Large intestine (tissue), 3 donors: Measurements from ENCODE around the gene MYLIP. TPM values are rescaled to one million over a fixed set of nuclear protein-coding genes. Genes with fewer than 3 reads are reported as not detected.

Source experiments
- DNase-seq, 2 donors: peaks; one replicate each; pipeline versions ENCODE4 v3.0.0 to v3.0.0-alpha.2; 2013
- H3K27ac ChIP-seq: one replicate; pipeline ENCODE4 v1.5.1; 2013; ENCODE audit warnings: low read length
- H3K27me3 ChIP-seq: 2 replicates; pipeline ENCODE4 v1.6.1; 2013; ENCODE audit warnings: low read length; ENCODE audit not compliant: control insufficient read depth, insufficient read depth
- H3K36me3 ChIP-seq: 2 replicates; pipeline ENCODE4 v1.6.1; 2013; ENCODE audit warnings: low read length; ENCODE audit not compliant: control insufficient read depth, insufficient read depth
- H3K4me1 ChIP-seq: one replicate; pipeline ENCODE4 v1.6.1; 2013; ENCODE audit warnings: low read length; ENCODE audit not compliant: control insufficient read depth, insufficient read depth
- H3K4me3 ChIP-seq: one replicate; pipeline ENCODE4 v1.5.1; 2013; ENCODE audit warnings: low read length
- H3K9me3 ChIP-seq: one replicate; pipeline ENCODE4 v1.6.1; 2013; ENCODE audit warnings: mild to moderate bottlenecking, low read depth, low read length, moderate library complexity; ENCODE audit not compliant: control insufficient read depth
- WGBS: methylation state at CpG from one replicate; pipeline ENCODE4 v1.1.5; 2013; ENCODE audit warnings: low lambda C conversion rate; ENCODE audit not compliant: insufficient coverage; 5-methylcytosine and 5-hydroxymethylcytosine counted together
- polyA plus RNA-seq: library from polyadenylated mRNA; unstranded; fragments of 120-200 nt; gene quantifications from one replicate; pipeline ENCODE4 v1.2.1, GENCODE V29; 2013

The MYLIP gene
- polyA plus RNA-seq, 1 donor, result 41.1 TPM

DNA sequence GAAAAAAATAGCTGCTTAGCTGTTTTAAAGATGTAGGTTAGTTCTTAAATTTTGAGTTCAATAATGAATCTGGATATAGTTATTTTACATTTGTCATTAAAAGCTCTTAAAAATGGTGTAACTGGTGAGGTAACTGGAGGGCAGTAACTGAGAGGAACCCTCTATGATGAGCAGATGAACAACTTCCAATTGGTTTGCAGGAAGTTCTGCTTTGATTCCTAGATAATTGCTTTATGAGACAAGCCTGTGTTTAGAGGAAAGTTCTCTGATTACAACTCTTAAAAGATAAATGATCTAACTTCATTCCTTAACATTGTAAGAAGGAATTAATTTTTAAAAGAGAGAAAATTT lies 8.5 kb downstream of the MYLIP start:
- no peak overlapping the region for H3K4me3 ChIP-seq
- no peak for DNase-seq
- H3K4me1 ChIP-seq, result peaks cover 22% of the 10 kb centered on the region
- H3K27me3 ChIP-seq, result no peaks in the 10 kb centered on the region
- H3K36me3 ChIP-seq, result peaks cover 26% of the 10 kb centered on the region
- H3K9me3 ChIP-seq, result no peaks in the 10 kb centered on the region
- no peak overlapping the region for H3K27ac ChIP-seq

DNA sequence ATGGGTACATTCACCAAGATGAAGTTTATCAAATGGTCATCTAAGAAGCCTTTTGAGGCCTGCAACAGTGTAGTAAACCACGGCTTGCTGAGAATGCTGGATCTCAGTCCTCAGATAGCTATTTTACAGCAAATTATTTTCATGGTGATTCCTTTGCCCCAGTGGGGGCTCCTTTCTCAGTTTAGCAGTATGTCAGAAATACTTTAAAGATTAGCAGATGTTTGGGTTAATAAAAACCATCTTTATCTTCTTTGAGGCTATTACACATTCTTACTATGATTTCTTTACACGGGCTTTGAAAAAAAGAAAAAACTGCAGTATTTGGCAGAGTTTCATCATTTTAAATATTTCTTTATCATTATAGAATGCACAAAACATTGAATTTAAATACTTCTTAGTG lies 10.7 kb downstream of the MYLIP start:
- Histone ChIP-seq H3K4me1 (peaks cover 8% of the 10 kb centered on the region), H3K9me3 (no peaks in the 10 kb centered on the region), H3K36me3 (peaks cover 40% of the 10 kb centered on the region), H3K27ac (no peak overlapping the region), H3K27me3 (no peaks in the 10 kb centered on the region), H3K4me3 (no peak overlapping the region)
- DNase-seq, result no peak
- WGBS, result no CpG with 5 or more reads among the region's 2 CpGs

DNA sequence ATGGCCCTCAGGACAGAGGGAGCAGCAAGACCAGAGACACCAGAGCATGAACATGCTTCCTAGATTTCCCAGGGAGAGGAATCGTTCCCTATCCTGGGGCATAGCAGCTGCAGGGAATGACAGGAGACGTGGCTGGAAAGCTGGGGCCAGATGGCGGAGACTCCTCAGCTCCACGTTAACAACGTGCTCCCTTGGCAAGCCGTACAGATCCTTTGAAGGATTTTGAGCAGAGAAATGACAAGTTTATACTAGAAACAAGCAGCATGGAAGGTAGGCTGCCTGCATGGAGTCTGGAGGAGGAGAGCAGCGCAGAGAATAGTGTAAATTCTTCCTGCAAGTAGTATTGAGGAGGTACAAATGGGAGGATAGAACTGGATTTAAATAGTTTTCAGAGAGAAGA lies 11.7 kb downstream of the MYLIP start:
- no peak for DNase-seq
- H3K9me3 ChIP-seq, result no peaks in the 10 kb centered on the region
- no peak overlapping the region for H3K27ac ChIP-seq
- H3K4me1 ChIP-seq, result no peaks in the 10 kb centered on the region
- 100% methylated on average over 1 of the region's 7 CpGs for WGBS
- no peak overlapping the region for H3K4me3 ChIP-seq
- H3K27me3 ChIP-seq, result no peaks in the 10 kb centered on the region
- peaks cover 50% of the 10 kb centered on the region for H3K36me3 ChIP-seq

DNA sequence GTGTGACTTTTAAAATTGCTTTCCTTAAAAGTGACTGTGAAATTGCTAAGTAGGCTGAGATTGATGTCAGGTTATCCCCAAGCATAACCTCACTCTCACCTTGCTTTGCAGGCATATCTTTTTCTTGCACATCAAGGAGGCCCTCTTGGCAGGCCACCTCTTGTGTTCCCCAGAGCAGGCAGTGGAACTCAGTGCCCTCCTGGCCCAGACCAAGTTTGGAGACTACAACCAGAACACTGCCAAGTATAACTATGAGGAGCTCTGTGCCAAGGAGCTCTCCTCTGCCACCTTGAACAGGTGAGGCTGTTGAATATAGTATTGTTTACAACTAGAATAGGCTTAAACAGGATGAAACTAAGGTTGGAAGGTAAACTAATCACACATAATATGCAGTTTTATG lies 12.6 kb downstream of the MYLIP start:
- Histone ChIP-seq H3K4me1 (no peaks in the 10 kb centered on the region), H3K36me3 (peaks cover 59% of the 10 kb centered on the region), H3K9me3 (no peaks in the 10 kb centered on the region), H3K27me3 (no peaks in the 10 kb centered on the region), H3K4me3 (no peak overlapping the region), H3K27ac (no peak overlapping the region)
- DNase-seq, result no peak

DNA sequence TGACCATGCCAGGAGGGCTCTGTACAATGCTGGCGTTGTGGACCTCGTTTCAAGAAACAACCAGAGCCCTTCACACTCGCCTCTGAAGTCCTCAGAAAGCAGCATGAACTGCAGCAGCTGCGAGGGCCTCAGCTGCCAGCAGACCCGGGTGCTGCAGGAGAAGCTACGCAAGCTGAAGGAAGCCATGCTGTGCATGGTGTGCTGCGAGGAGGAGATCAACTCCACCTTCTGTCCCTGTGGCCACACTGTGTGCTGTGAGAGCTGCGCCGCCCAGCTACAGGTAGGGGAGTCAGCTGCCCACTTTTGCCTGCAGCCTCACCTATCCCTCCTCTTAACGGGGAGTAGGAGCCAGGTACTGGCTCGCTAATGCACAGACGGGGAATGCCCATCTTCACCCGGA lies 16.2 kb downstream of the MYLIP start:
- no peaks in the 10 kb centered on the region for H3K27me3 ChIP-seq
- no peak for DNase-seq
- WGBS, result no CpG with 5 or more reads among the region's 13 CpGs
- no peak overlapping the region for H3K4me3 ChIP-seq
- H3K36me3 ChIP-seq, result peaks cover 79% of the 10 kb centered on the region
- no peak overlapping the region for H3K27ac ChIP-seq
- no peaks in the 10 kb centered on the region for H3K9me3 ChIP-seq
- H3K4me1 ChIP-seq, result peaks cover 5% of the 10 kb centered on the region

DNA sequence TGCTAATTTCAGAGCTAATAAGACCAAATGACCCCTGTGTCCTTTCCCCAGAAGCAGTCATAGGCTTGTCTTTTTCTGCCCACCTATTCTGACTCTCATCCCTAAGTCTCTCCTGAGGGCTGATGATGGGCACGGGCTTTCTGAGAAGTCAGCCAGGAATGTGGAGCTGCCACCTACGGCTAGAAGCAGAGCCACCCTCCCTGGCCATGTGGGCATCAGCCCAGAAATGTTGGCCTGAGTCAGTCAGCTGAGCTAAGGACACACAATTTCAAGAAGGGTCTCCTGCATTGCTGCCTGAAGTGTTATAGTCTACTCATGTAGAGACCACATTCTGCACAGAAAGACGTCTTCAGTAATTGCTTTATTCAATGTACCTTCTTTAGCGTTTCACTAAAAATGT lies 17.1 kb downstream of the MYLIP start:
- Histone ChIP-seq H3K27me3 (no peaks in the 10 kb centered on the region), H3K9me3 (no peaks in the 10 kb centered on the region), H3K4me3 (no peak overlapping the region), H3K36me3 (peaks cover 80% of the 10 kb centered on the region), H3K27ac (no peak overlapping the region), H3K4me1 (peaks cover 5% of the 10 kb centered on the region)
- whole genome bisulfite sequencing, result 80% methylated on average over 1 of the region's 4 CpGs
- no peak for DNase-seq

DNA sequence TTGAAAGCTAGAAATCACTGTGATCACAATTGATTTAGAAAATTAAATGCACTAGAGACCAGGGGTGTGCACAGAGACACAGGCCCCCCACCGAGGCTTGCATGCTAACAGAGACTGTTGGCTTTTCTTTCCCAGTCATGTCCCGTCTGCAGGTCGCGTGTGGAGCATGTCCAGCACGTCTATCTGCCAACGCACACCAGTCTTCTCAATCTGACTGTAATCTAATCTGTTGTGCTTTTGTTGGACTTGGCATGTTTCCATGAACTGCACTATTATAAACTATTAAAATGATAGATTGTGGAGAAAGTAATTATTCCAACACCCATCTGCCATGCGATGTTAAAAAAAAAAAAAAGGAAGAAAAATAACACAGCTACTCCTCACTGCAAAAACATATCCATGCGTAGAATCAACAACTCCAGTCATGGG lies 17.7 kb downstream of the MYLIP start:
- H3K4me3 ChIP-seq, result no peak overlapping the region
- DNase-seq, result no peak

DNA sequence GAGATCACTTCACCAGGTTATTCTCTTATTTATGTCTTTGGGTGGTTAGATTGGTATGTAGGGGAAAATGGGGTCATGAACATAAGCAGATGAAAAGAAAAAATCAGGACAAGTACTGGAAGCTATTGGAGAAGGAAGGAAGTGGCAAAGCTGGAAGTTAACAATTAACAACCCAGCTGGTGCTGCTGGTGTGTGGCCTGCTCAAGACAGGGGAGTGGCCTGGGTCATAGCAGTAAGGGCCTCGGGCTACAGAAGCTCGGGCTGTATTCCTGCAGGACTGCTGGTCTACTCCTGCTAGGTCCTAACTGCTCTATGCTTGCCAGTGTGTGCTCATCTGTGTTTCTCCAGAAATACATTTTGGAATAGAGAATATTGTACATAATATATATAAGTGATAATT lies 19.6 kb downstream of the MYLIP start:
- Histone ChIP-seq H3K27ac (no peak overlapping the region), H3K4me3 (no peak overlapping the region), H3K27me3 (no peaks in the 10 kb centered on the region), H3K36me3 (peaks cover 72% of the 10 kb centered on the region), H3K9me3 (no peaks in the 10 kb centered on the region), H3K4me1 (peaks cover 5% of the 10 kb centered on the region)
- no CpG with 5 or more reads among the region's 2 CpGs for WGBS
- DNase-seq, result peak; percentile 81 to 85

More for the DNA sequence above, 17.7 kb downstream of the MYLIP start:
- Histone ChIP-seq H3K36me3 (peaks cover 81% of the 10 kb centered on the region), H3K27ac (no peak overlapping the region), H3K9me3 (no peaks in the 10 kb centered on the region), H3K4me1 (peaks cover 5% of the 10 kb centered on the region), H3K27me3 (no peaks in the 10 kb centered on the region)
- 83% methylated on average over 1 of the region's 8 CpGs for WGBS

DNA sequence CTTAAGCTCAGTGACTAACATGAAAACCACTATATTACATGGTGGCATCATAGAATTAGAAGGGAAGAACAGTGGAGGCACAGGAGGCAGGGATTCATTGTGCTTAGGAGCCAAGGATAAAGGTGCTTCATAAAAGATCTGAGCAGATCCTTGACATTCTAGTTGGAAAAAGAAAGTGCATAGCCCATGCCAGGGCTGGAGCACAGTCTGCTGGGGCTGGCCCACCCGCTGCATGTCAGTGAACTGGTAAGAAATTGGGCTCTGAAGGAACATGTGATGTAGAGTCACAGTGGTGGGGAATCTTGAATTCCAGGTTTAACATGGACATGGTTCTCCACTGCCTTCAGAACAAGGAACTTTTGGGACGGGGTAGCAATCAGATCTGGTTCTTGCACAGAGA lies 20.4 kb downstream of the MYLIP start:
- Histone ChIP-seq H3K9me3 (no peaks in the 10 kb centered on the region), H3K4me3 (no peak overlapping the region), H3K36me3 (peaks cover 67% of the 10 kb centered on the region), H3K27ac (no peak overlapping the region), H3K27me3 (no peaks in the 10 kb centered on the region), H3K4me1 (peaks cover 5% of the 10 kb centered on the region)
- DNase-seq, result no peak
- no CpG with 5 or more reads among the region's 2 CpGs for WGBS

DNA sequence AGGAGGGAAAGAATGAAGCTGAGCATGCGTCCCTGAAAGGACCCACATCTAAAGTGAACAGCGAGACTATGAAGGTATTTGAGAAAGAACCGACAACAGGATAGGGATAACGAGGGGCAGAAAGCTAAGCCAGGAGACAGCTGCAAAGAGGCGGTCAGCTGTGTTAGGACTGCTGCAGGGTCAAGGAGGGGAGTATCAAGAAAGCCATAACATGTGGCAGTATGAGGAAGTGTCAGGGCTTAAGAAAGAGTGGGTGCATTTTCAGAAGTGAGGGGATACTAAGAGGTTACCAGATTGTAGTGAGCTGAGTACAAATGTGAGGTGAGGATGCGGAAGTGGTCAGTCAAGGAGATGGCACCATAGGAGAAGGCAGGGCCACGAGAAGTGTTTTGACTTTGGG lies 21.2 kb downstream of the MYLIP start:
- WGBS, result no CpG with 5 or more reads among the region's 7 CpGs
- Histone ChIP-seq H3K36me3 (peaks cover 66% of the 10 kb centered on the region), H3K4me3 (no peak overlapping the region)

DNA sequence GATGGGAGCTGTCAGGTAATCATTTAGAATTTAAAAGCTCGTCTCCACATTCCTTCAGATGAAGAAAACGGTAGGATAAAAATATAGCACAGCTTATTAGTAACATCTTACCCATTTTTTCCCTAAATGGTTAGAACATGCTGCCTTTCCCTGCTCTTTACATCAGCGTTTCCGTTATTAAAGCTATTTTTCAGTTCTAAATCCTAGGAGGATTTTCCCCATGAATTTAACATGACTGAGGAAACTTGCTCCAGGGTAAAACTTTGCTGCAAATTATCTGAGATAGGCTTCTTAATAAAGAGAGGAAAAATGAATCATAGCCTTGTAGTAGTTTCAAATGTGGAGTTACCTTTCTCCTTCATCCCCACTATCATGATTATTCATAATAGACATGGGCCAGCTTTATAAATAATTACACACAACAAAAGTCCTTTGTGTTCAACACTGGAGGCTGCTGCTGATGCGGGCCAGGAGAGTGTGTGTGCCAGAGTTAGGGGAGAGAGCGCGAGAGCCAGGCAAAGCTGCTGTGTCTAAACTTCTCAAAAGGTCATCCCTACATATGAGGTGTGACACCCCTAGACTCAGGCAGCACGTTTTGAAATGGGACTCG lies 24.4 kb downstream of the MYLIP start:
- Histone ChIP-seq H3K4me3 (no peak overlapping the region), H3K36me3 (peaks cover 45% of the 10 kb centered on the region), H3K9me3 (peaks cover 6% of the 10 kb centered on the region), H3K27me3 (no peaks in the 10 kb centered on the region), H3K27ac (no peak overlapping the region), H3K4me1 (no peaks in the 10 kb centered on the region)
- no peak for DNase-seq
- 87% methylated on average over 3 of the region's 9 CpGs for WGBS

More for the DNA sequence above, 21.2 kb downstream of the MYLIP start:
- DNase-seq, result no peak
- Histone ChIP-seq H3K4me1 (peaks cover 5% of the 10 kb centered on the region), H3K27me3 (no peaks in the 10 kb centered on the region), H3K27ac (no peak overlapping the region), H3K9me3 (no peaks in the 10 kb centered on the region)
